ELF-1 (cell line): Measurements from ENCODE around the gene OR1E1.
"Not testable (repeated sequence)": the region's sequence is repeated elsewhere in the genome, so short reads cannot be mapped to it uniquely, and the experiment has no call there.

ENCODE experiments used
- DNase-seq: peaks from one replicate; pipeline ENCODE4 v3.0.0-alpha.2; 2016; ENCODE audit warnings: low read depth, low spot score

The OR1E1 gene

GRCh38 chr17:3398310-3398709 is at the start of gene OR1E1:
Gene OR1E1 (minus strand): TSS chr17:3398410. CDS start chr17:3398410, 0 bp downstream.
- no peak for DNase-seq

- peak; percentile 59 for DNase-seq
Observed at GRCh38 chr17:3447625-3448024, 49.4 kb upstream of the OR1E1 start.

- no peak for DNase-seq
Observed at GRCh38 chr17:3440451-3440850, 42.2 kb upstream of the OR1E1 start.

GRCh38 chr17:3438368-3438767 is 40.2 kb upstream of the OR1E1 start:
- DNase-seq, result no peak

- DNase-seq, result no peak
Observed at GRCh38 chr17:3433741-3434140, 35.5 kb upstream of the OR1E1 start, which contains the start of gene OR1E2. Gene OR1E2 (minus strand): TSS chr17:3433841. CDS start chr17:3433841, 0 bp downstream.

- peak; percentile 54 for DNase-seq
Observed at GRCh38 chr17:3433215-3433614, 35.0 kb upstream of the OR1E1 start.

GRCh38 chr17:3418222-3418621 is 20.0 kb upstream of the OR1E1 start:
- DNase-seq, result no peak

GRCh38 chr17:3415610-3416009 is 17.4 kb upstream of the OR1E1 start:
- DNase-seq, result no peak

- DNase-seq, result not testable (repeated sequence)
Observed at GRCh38 chr17:3412216-3412615, 14.0 kb upstream of the OR1E1 start.

GRCh38 chr17:3411070-3411469 is 12.9 kb upstream of the OR1E1 start, which contains the start of gene OR3A3:
Gene OR3A3 (plus strand): TSS chr17:3411370.
- no peak for DNase-seq

- DNase-seq, result not testable (repeated sequence)
Observed at GRCh38 chr17:3403856-3404255, 5.6 kb upstream of the OR1E1 start.

GRCh38 chr17:3401786-3402185 is 3.6 kb upstream of the OR1E1 start:
- no peak for DNase-seq

- DNase-seq, result no peak
Observed at GRCh38 chr17:3400055-3400454, 1.8 kb upstream of the OR1E1 start.

- DNase-seq, result peak; percentile 22
Observed at GRCh38 chr17:3397801-3398200, 409 bp downstream of the OR1E1 start.

- no peak for DNase-seq
Observed at GRCh38 chr17:3389791-3390190, 8.4 kb downstream of the OR1E1 start.

- DNase-seq, result peak; percentile 40
Observed at GRCh38 chr17:3385869-3386816, 12.1 kb downstream of the OR1E1 start, which contains the start of gene OR3A2. Gene OR3A2 (minus strand): TSS chr17:3386308.

- no peak for DNase-seq
Observed at GRCh38 chr17:3381957-3382356, 16.3 kb downstream of the OR1E1 start.

GRCh38 chr17:3378321-3378720 is 19.9 kb downstream of the OR1E1 start:
- no peak for DNase-seq

- not testable (repeated sequence) for DNase-seq
Observed at GRCh38 chr17:3371167-3371566, 27.0 kb downstream of the OR1E1 start.
